Fibroblast of lung (primary cell): ENCODE measurements around the gene PLEKHA4. TPM values are rescaled to one million over a fixed set of nuclear protein-coding genes. Genes with fewer than 3 reads are reported as not detected.

Source experiments
- DNase-seq, 2 donors: peaks; one replicate each; pipeline versions ENCODE4 v3.0.0 to v3.0.0-alpha.2; 2010; ENCODE audit warnings: low read depth in 2 of 2
- H2AFZ ChIP-seq: 2 replicates; pipeline ENCODE4 v1.5.1; 2012; ENCODE audit warnings: low read length, control low read depth, inconsistent platforms
- H3K27ac ChIP-seq: 2 replicates; pipeline ENCODE4 v1.5.1; 2011; ENCODE audit warnings: low read length, control low read depth; ENCODE audit not compliant: insufficient read depth
- H3K27me3 ChIP-seq: 2 replicates; pipeline ENCODE4 v1.5.1; 2011; ENCODE audit warnings: mild to moderate bottlenecking, low read length; ENCODE audit not compliant: control insufficient read depth, insufficient read depth
- H3K36me3 ChIP-seq: 2 replicates; pipeline ENCODE4 v1.5.1; 2011; ENCODE audit warnings: low read length; ENCODE audit not compliant: control insufficient read depth, insufficient read depth
- H3K4me1 ChIP-seq: 2 replicates; pipeline ENCODE4 v1.5.1; 2011; ENCODE audit warnings: low read length; ENCODE audit not compliant: control insufficient read depth, insufficient read depth; ENCODE audit errors: extremely low read depth
- H3K4me2 ChIP-seq: 2 replicates; pipeline ENCODE4 v1.5.1; 2011; ENCODE audit warnings: low read length, control low read depth; ENCODE audit not compliant: insufficient read depth; ENCODE audit errors: extremely low read depth
- H3K4me3 ChIP-seq, 4 experiments: fragments of 200-600 bp in 1 of 4; sonication (generic) in 1 of 4; replicated peaks in 1 of 4; 2 replicates each; pipeline ENCODE4 v1.5.1; 2011 to 2016; ENCODE audit warnings: low read length in 4 of 4, low read depth in 3 of 4, mild to moderate bottlenecking in 3 of 4, control low read depth in 2 of 4, inconsistent platforms in 1 of 4, mixed read lengths in 1 of 4; ENCODE audit not compliant: insufficient read depth in 1 of 4; ENCODE audit errors: control extremely low read depth in 1 of 4
- H3K79me2 ChIP-seq: 2 replicates; pipeline ENCODE4 v1.5.1; 2012; ENCODE audit warnings: mild to moderate bottlenecking, low read length, inconsistent platforms; ENCODE audit not compliant: control insufficient read depth, insufficient read depth
- H3K9ac ChIP-seq: 2 replicates; pipeline ENCODE4 v1.5.1; 2011; ENCODE audit warnings: mild to moderate bottlenecking, low read length, control low read depth; ENCODE audit not compliant: insufficient read depth
- H3K9me3 ChIP-seq: 2 replicates; pipeline ENCODE4 v1.5.1; 2012; ENCODE audit warnings: low read depth, low read length; ENCODE audit not compliant: control insufficient read depth, insufficient read depth
- H4K20me1 ChIP-seq: 2 replicates; pipeline ENCODE4 v1.5.1; 2011; ENCODE audit warnings: low read length; ENCODE audit not compliant: control insufficient read depth, insufficient read depth; ENCODE audit errors: extremely low read depth
- EZH2 ChIP-seq: IDR thresholded peaks from 2 replicates; pipeline ENCODE4 v1.5.1; 2012; ENCODE audit warnings: low read length, control low read depth, mild to moderate bottlenecking; ENCODE audit errors: missing control alignments
- polyA plus RNA-seq, 2 donors: library from polyadenylated mRNA; depleted of rRNA in 1 of 2; stranded (reverse) in 1 of 2; unstranded in 1 of 2; fragments of >200 nt; gene quantifications; 2 replicates each; pipeline ENCODE4 v1.2.1, GENCODE V29; 2011 to 2012; ENCODE audit warnings: missing spikeins in 1 of 2
- total RNA-seq: library from RNA; depleted of rRNA; stranded (reverse); fragments of >200 nt; gene quantifications from 2 replicates; pipeline ENCODE4 v1.2.1, GENCODE V29; 2014
- TF ChIP-seq, protein P1 (sequence below), 2 donors: IDR thresholded peaks in 1 of 2; conservative IDR thresholded peaks in 1 of 2; 1 replicate in 1 of 2; 2 replicates in 1 of 2; pipeline ENCODE4 v1.5.1; 2011 to 2012; ENCODE audit warnings: low read length in 2 of 2, control low read depth in 1 of 2, inconsistent platforms in 1 of 2, low read depth in 1 of 2, mild to moderate bottlenecking in 1 of 2

The PLEKHA4 gene
- total and polyA plus RNA-seq, 2 donors (not counting 1 experiment from before 2014, with no cell fraction given) = 6.6 to 20.0 TPM

DNA sequence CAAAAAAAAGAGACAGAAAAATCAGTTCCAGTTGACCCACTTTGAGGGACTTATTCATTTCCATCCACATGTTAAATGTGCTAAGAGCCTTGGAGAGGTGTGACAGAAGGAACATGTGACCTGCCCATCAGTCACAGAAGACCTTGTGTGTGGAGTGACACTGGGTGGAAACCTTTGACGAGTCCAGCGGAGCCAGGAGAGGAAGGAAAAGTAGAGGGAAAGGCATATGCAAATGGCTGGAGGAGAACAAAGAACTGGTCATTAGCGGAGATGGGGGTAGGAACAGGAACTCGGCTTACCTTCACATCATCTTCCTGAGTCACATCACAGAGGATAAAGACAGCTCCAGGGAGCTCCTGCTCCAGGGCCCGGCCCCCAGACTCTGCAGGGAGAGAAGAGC lies 34.4 kb downstream of the PLEKHA4 start:
- Histone ChIP-seq H3K9me3 (no peaks in the 10 kb centered on the region), H3K4me3 (no peak overlapping the region), H3K27me3 (no peaks in the 10 kb centered on the region), H3K27ac (no peak overlapping the region), H3K4me1 (peaks cover 13% of the 10 kb centered on the region), H3K79me2 (no peaks in the 10 kb centered on the region), H4K20me1 (no peaks in the 10 kb centered on the region), H3K4me2 (no peak overlapping the region), H2AFZ (no peak overlapping the region), H3K9ac (no peak overlapping the region), H3K36me3 (peaks cover 6% of the 10 kb centered on the region)
- DNase-seq = no peak
- TF ChIP-seq EZH2 = no peak
- TF ChIP-seq, protein P1, sequence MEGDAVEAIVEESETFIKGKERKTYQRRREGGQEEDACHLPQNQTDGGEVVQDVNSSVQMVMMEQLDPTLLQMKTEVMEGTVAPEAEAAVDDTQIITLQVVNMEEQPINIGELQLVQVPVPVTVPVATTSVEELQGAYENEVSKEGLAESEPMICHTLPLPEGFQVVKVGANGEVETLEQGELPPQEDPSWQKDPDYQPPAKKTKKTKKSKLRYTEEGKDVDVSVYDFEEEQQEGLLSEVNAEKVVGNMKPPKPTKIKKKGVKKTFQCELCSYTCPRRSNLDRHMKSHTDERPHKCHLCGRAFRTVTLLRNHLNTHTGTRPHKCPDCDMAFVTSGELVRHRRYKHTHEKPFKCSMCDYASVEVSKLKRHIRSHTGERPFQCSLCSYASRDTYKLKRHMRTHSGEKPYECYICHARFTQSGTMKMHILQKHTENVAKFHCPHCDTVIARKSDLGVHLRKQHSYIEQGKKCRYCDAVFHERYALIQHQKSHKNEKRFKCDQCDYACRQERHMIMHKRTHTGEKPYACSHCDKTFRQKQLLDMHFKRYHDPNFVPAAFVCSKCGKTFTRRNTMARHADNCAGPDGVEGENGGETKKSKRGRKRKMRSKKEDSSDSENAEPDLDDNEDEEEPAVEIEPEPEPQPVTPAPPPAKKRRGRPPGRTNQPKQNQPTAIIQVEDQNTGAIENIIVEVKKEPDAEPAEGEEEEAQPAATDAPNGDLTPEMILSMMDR (conservative IDR thresholded peaks at IDR 0.05 in 1 of 2, IDR thresholded peaks at IDR 0.05 in 1 of 2; ENCODE audit: low read depth in 1 of 2, low read length in 2 of 2) = no peak

DNA sequence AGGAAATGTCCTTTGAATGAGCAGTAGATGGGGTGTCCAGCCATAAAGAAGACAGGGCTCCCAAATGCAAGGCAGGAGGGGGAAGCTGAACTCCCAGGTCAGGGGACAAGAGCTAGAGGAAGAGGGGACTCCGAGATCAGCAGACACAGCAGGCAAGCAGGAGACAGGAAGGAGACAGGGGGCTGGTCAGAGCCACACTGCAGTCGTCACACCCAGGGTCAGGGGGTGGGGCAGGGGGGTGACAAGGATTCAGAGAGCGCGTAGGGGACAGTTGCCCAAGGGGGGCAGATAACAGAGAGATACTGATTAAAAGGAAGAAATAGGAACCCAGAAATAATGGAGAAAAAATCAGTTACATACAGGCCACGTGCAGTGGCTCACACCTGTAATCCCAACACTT lies 35.4 kb downstream of the PLEKHA4 start:
- DNase-seq = no peak
- peaks cover 13% of the 10 kb centered on the region for H3K4me1 ChIP-seq
- peaks cover 6% of the 10 kb centered on the region for H3K36me3 ChIP-seq
- H3K27me3 ChIP-seq = no peaks in the 10 kb centered on the region
- no peak overlapping the region for H3K9ac ChIP-seq
- no peaks in the 10 kb centered on the region for H4K20me1 ChIP-seq
- no peaks in the 10 kb centered on the region for H3K79me2 ChIP-seq
- H3K27ac ChIP-seq = no peak overlapping the region
- H3K4me2 ChIP-seq = no peak overlapping the region
- H3K4me3 ChIP-seq = no peak overlapping the region
- TF ChIP-seq EZH2 = no peak
- TF ChIP-seq, protein P1 (conservative IDR thresholded peaks at IDR 0.05 in 1 of 2, IDR thresholded peaks at IDR 0.05 in 1 of 2; ENCODE audit: low read depth in 1 of 2, low read length in 2 of 2) = no peak
- no peaks in the 10 kb centered on the region for H3K9me3 ChIP-seq
- H2AFZ ChIP-seq = no peak overlapping the region

DNA sequence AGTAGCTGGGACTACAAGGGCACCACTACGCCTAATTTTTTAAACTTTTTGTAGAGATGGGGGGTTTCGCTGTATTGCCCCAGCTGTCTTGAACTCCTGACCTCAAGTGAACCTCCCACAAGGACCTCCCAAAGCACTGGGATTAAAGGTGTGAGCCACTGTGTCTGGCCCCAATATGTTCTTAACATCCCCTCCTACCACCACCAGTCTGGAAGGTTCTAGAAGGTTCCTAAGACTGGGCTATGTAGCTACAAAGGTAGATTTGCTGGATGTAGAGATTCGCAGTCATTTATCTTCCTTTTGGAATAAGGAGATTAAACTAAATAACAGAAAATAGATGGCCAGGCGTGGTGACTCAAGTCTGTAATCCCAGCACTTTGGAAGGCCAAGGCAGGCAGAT lies 37.5 kb downstream of the PLEKHA4 start:
- TF ChIP-seq EZH2 = no peak
- TF ChIP-seq, protein P1 (conservative IDR thresholded peaks at IDR 0.05 in 1 of 2, IDR thresholded peaks at IDR 0.05 in 1 of 2; ENCODE audit: low read depth in 1 of 2, low read length in 2 of 2) = no peak
- Histone ChIP-seq H3K4me2 (no peak overlapping the region), H3K36me3 (peaks cover 5% of the 10 kb centered on the region), H2AFZ (no peak overlapping the region), H3K9me3 (no peaks in the 10 kb centered on the region), H3K4me3 (no peak overlapping the region), H3K79me2 (no peaks in the 10 kb centered on the region), H3K9ac (no peak overlapping the region), H3K4me1 (peaks cover 4% of the 10 kb centered on the region), H3K27me3 (no peaks in the 10 kb centered on the region), H4K20me1 (no peaks in the 10 kb centered on the region), H3K27ac (no peak overlapping the region)
- DNase-seq = no peak
